Measurements from ENCODE around the gene PDE6D.

PDE6D gene

GRCh38 chr2:231685349-231686191, 95.5 kb downstream of the PDE6D start:
- no peak for DNase-seq (ENCODE audit: low read depth in 1 of 2, low spot score in 1 of 2)

- DNase-seq (ENCODE audit: low read depth in 1 of 2, low spot score in 1 of 2), result no peak
These were observed 96.5 kb downstream of the PDE6D start for GRCh38 chr2:231684314-231685223.

DNA sequence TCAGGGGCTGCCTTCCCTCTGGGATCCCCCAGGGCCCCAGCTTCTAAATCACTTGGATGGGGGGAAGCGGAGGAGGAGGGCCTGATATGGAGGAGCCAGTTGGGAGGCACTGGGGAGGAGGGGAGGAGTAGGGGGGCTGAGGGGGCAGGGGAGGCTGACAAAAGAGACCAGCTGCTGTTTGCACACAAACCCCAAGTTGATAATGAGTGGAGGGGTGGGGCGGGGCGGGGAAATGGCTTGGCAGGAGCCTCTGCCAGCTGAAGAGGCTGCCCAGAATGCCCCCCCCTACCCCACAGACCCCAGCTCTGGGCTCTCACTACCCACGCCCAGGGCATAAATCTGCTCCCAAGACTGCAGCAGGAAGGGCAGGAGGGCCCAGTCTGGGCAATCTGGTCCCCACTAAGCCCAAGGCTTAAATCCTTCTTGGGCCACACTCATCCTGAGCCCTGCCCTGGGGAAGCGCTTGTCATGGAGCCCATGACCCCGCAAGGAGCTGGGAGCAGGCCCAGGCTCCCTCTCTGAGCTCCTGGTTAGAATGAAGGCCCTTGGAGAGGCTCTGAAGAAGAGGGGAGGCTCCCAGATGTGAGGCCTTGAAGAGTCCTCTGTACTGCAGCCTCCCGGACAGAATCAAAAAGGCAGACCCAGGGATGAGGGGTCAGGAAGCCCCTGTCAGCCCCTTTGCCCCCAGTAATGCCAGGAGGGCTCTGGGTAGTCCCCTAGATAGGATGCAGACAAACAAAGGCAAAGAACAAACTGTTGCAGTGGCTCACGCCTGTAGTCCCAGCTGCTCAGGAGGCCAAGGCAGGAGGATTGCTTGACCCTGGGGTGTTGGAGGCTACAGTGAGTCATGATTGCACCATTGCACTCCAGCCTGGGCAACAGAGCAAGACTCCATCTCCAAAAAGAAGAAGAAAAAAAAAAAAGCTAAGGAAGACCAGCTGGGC, 97.5 kb downstream of the PDE6D start:
- DNase-seq (ENCODE audit: low read depth in 1 of 2, low spot score in 1 of 2), result no peak

GRCh38 chr2:231682603-231683291, 98.3 kb downstream of the PDE6D start:
- DNase-seq (ENCODE audit: low read depth in 1 of 2, low spot score in 1 of 2), result no peak
